GM21786 (cell line): ENCODE measurements around the gene CDK3.

Experiments
- ATAC-seq: cut with Tn5 transposase; IDR thresholded peaks from one replicate; pipeline ENCODE4 v1.9.1; 2021; ENCODE audit not compliant: unreplicated experiment

CDK3 gene

DNA sequence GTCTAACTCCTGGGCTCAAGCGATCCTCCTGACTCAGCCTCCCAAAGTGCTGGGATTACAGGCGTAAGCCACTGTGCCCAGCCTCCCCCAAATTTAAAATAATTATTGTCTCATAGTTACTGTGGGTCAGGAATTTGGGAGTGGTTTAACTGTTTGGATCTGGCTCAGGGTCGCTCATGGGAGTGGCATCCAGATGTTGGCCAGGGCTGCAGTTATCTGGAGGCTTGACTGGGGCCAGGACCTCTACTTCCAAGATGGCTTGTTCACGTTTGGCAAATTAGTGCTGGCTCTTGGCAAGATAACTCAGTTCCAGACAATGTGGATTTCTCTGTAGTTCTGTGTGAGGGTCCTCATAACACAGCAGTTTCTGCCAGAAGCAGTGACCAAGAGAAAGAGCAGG, 13.6 kb upstream of the CDK3 start:
- no peak for ATAC-seq

DNA sequence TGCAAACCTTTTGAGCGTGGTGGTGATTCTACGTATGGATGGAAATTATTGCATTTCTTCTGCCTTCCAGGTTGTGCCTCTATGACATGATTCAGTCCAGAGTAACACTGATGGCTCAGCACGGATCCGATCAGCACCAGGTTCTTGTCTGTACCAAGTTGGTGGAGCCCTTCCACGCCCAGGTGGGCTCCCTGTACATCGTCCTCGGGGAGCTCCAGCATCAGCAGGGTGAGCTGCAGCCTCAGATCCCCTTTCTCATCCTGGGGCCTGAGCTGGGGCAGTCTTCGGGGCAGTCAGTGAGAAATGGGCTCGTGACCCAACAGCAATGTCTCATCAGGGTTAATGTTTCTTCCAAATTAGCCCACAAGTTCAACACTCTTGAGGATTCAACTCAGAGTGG, 9.3 kb upstream of the CDK3 start:
- no peak for ATAC-seq

DNA sequence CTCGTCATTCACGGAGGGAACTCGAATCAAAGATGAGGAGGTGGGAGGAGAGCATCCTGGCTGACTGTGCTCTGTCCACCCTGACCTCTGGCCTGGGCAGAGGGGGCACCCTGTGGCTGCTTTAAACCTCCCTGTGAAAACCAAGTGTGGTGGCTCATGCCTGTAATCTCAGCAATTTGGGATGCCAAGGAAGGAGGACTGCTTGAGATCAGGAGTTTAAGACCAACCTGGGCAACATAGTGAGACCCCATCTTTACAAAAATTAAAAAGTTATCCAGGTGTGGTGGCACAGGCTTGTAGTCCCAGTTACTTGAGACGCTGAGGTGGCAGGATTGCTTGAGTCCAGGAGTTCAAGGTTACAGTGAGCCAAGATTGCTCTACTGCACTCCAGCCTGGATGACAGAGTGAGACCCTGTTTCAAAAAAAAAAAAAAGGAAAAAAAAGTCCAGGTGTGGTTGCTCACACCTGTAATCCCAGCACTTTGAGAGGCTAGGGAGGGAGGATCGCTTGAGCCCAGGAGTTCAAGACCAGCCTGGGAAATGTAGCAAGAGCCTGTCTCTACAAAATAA, 5.8 kb upstream of the CDK3 start:
- ATAC-seq, result no peak

DNA sequence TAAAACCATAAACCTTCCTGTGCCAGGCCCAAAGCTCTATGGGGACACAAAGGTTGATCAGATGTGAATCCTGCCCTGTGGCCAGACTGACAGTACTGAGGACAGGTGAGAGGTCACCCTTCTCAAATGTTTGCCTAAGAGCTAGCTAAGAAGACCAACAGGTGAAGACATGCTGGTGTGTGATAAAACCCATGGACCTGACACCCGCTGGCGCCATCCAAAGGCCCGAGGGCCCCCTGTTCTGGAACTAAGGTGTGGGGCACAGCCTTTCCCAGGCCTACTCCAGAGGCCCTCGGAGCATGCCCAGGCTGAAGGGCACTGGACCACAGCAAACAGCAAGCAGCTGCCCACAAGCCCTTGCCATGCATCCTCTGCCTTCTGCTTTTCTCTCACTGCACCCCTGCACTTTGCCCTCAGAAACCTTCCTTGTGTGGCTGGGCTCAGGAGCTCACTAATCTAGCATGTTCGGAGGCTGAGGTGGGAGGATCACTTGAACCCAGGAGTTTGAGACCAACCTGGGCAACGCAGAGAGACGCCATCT, 5.2 kb upstream of the CDK3 start:
- no peak for ATAC-seq

DNA sequence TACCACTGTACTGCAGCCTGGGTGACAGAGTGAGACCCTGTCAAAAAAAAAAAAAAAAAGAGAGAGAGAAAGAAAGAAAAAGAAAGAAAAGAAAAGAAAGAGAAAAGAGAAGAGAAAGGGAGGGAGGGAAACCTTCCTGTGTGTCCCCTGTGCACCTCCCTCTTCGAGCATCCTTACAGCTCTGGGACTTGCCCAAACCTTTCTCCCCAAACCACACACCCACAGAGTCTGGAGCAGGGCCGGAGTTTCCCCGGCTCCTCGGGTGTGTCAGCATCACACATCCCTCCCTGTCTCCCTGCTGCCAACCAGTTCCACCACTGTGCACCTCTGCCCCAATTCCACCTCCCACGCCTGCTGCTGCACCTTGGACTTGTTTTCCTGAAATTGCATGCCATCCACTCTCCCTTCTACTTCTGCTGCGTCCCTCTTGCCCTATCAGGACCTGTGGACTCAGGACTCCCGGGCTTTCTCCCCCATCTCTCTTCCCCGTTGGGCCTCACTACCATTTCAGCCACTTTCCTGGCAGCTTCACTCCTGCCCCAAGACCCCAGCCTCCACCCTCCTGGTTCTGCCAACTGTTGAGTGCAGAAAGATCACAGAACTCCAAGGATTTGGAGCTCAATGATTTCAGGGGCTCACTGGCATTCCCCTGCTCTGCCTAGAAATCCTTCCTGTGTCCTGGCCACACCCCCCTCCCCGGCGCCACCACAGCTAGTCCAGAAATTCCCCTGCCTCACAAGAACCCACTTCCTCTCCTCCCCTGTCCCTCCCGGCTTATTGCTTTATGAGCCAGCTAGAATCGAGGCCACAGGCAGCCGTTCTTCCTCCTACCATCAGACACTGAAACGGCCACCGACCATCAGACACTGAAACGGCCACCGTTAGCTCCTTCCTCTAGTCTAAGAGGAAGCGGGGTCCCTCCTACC, 3.7 kb upstream of the CDK3 start:
- no peak for ATAC-seq

DNA sequence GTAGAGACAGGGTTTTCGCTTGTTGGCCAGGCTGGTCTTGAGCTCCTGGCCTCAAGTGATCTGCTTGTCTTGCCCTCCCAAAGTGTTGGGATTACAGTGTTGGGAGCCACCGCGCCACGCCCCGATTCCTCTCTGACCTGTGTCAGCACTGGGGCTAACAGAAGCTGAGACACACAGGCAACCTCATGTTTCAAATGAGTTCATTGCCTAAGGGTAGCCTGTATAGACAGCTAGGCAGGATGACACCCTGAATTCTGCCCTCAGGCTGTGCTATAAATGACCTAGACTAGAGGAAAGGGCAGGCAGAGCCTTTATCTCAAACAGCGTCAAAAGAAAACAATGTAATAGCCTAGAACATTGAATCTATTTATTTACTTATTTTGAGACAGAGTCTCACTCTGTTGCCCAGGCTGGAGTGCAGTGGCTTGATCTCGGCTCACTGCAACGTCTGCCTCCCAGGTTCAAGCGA, 2.3 kb upstream of the CDK3 start:
- no peak for ATAC-seq

DNA sequence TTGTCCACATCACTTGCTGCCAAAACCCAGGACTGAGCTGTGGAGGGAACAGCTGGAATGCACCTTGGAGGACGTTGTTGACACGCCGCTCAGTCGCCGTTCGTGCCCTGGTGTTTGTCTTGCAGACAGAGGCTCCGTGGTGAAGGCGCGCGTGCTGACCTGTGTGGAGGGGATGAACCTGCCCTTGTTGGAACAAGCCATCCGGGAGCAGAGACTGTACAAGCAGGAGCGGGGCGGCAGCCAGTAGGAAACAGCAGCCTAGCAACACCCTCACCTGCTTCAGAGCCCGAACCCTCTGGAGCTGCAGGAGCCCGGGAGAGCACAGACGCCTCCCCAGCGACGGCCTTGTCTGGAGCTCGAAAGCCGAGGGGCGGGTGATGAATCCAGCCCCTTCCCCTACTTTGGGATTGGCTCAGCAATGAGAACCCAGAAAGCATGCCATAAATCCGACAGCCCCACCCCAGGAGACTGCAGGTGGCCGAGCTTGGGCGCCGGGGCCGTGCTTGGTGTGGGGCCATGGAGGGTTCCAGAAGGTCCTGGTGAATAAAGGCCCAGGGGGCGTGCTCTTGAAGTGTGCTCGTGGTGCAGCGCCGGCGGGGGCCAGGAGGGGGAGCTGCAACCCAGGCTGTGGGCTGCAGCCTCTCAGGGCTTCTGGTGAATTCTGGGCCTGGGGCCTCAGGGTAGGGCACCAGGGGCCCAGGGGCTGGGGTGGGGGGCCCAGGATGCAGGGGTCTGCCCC, 470 bp upstream of the CDK3 start:
- no peak for ATAC-seq

DNA sequence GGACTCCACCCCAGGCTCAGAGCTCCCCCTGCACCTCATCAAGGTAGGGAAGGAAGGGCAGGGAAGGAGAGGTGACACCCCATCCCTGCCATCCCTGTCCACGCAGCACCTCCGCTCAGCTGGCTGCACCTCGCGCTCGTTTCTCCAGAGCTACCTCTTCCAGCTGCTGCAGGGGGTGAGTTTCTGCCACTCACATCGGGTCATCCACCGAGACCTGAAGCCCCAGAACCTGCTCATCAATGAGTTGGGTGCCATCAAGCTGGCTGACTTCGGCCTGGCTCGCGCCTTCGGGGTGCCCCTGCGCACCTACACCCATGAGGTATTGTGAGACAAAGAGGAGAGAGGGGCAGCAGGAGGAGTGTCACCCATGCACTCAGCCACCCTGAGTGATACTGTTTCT, 1.4 kb downstream of the CDK3 start:
- no peak for ATAC-seq

DNA sequence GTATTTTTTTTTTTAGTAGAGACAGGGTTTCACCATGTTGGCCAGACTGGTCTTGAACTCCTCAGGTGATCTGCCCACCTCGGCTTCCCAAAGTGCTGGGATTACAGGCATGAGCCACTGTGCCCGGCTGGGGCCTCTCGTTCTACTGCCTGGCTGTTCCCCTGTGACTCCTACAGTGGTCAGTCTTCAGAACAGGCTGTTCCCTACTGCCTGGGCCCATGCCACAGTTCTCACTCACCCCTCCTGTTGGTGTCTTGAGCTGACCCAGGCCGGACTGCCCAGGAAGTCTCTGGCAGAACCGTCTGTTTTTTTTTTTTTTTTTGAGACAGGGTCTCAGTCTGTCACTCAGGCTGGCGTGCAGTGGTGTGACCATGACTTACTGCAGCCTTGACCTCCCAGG, 3.3 kb downstream of the CDK3 start:
- no peak for ATAC-seq

DNA sequence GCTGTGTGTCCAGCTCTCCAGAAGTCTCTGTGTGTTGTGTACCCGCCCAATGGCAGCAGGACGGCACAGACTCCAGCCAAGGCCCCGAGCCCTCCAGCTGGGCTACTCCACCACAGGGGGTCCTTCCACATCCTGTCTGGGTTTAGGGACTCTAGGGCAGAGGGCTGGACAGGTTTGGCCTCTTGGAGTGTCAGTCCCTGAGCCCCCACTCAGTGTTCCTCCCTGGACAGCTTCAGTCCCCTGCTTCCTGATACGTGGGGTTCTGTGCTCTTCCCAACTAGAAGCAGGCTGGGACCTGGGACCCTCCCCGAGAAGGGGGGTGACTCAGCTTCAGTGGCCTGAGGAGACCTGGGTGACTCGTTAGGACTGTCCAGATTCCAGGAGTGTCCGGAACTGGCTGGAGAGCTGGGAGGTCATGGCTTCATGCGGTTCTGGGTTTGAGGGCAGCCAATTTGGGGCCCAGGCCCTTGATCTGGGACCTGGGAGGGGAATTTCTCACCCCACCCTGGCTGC, 4.2 kb downstream of the CDK3 start:
- ATAC-seq, result no peak

DNA sequence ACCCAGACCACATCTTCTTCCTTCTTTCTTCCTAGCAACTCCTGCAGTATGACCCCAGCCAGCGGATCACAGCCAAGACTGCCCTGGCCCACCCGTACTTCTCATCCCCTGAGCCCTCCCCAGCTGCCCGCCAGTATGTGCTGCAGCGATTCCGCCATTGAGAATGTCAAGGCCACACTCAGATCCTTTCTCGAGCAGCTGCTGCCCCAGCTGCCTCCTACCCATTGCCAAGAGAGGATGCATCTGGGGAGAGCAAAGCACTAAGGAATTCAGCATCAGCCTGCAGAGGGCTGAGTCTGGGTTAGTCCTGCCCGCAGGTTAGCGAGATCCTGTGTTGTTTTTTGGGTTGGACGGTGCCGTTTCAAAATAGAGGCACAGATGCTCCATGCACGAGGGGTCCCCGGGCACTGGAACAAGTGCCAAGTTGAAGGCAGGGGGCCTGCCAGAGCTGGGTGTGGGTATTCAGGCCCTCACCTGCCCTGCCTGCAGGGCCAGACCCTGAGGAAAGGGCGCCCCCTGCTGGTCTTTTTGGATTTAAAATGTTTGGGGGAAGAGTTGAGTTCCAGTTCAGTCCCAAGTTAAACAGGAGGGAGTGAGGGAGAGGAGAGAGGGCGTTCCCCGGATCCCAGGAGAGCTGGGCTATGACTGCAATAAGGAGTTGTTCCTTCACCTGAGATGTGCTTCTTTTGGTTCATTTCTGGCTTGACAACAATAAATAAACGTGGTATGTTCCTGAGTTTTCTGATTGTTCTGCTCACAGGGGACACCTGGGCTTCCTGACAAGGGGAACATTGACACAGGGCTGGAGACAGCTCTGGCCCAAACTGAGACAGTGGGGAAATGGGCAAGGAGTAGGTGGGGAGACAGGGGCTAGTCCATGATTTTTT, 4.9 kb downstream of the CDK3 start:
- ATAC-seq, result no peak

DNA sequence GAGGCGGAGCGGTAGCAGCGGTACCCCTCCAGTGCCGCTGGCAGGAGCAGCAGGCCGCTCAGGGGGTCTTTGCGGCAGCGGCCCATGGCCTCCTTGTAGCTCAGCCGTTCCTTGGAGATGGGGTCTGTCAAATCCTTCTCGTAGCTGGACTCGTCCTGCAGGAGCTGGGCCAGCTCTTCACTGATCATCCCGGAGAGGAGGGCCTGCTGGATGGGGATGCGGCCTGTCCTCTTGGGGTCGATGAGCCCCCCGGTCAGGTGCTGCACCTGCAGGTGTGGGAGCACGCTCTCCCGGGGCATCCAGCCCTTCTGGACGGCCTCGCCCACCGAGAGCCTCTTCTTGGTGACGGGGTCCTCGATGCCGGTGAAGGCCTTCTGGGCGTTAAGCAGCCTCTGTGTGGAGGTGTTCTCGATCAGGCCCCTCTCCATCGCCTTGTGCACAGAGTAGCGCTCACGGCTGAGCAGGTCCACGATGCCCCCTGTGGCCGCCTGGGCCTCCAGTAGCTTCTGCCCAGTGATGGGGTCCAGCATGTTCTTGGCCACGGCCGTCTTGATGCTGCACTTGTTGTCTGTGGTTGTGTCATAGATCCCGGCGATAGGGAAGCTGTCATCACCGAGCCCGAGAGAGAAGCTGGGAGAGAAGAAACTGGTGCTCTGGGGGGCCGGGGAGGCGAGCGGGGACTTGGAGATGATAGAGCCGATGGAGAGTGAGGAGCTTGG, 6.6 kb downstream of the CDK3 start:
- no peak for ATAC-seq

DNA sequence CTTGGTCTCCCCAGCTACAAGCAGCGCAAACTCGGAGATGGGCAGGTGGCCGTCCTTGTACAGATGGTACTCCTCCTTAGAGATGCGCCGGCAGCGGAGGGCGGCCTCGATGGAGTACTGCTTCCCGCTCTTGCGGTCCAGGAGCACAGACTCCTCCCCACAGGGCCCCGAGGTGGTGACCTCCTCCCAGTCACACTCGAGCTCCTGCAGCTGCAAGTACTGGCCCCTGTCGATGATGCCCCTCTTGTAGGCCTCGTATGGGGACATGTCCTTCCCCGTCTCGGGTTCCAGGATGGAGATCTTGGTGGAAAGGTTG, 7.2 kb downstream of the CDK3 start:
- no peak for ATAC-seq

DNA sequence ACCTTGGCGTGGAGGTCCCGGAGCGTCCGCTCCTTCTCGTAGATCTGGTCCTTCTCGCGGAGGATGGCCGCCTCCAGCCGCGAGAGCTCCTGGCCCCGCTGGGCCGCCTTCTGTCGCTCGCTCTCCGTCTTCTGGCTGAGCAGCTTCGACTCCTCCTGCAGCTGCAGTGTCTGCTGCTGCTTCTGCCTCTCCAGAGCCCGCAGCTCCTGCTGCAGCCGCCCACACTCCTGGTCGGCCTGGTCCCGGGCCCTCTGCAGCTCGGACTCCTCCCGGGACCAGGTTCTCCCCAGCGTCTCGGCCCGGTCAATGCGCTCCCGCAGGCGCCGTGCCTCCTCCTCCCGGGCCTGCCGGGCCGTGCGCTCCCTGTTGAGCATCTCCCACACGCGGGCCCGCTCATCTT, 7.6 kb downstream of the CDK3 start:
- no peak for ATAC-seq

DNA sequence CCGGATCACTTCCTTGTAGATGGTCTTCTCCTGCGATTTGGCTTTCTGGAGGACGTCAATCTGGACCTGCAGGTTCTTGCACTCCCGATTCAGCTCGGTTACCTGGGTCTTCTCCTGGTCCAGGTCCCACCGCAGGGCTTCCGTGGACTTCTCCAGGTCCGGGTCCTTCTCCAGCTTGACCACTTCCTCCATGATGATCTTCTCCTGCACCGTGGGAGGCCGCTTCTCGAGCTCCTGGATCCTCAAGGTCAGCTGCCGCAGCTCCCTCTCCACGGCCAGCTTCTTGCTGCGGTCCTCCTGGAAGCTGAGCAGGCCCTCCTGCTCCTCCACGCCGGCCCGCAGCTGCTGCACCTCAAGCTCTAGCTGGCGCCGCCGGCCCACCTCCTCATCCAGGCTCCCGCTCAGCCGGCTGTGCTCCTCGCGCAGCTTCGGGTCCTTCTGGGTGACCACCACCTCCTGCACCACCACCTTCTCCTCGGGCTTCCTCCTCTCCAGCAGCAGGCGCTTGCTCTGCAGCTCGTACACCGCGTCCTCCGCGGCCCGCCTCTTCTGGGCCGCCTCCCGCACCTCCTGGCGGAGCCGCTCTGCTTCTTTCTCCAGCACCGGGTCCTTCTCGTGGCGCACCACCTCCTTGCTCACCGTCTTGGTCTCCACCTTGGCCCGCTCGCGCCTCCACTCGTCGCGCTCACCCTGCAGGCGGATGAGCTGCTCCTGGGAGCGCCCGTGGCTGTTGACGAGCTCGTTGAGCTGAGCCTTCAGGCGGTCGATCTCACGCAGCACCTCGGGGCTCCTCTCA, 8.2 kb downstream of the CDK3 start:
- ATAC-seq, result no peak

DNA sequence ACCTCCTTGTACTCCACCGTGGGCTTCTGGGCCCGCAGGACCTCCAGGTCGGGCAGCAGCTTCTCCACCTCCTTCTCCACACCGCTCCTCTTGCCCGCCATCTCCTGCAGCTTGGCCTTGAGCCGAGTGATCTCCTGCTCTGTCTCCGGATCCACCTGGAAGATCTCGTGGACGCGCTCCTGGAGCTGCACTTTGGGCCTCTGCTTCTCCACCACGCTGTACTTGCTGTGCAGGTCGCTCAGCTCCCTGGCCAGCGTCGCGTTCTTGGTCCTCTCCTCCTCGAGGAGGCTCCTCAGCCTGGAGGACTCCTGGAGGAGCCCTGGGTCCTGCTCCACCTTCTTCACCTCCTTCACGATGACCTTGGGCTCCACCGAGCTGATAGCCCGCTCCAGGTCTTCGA, 8.8 kb downstream of the CDK3 start:
- no peak for ATAC-seq

DNA sequence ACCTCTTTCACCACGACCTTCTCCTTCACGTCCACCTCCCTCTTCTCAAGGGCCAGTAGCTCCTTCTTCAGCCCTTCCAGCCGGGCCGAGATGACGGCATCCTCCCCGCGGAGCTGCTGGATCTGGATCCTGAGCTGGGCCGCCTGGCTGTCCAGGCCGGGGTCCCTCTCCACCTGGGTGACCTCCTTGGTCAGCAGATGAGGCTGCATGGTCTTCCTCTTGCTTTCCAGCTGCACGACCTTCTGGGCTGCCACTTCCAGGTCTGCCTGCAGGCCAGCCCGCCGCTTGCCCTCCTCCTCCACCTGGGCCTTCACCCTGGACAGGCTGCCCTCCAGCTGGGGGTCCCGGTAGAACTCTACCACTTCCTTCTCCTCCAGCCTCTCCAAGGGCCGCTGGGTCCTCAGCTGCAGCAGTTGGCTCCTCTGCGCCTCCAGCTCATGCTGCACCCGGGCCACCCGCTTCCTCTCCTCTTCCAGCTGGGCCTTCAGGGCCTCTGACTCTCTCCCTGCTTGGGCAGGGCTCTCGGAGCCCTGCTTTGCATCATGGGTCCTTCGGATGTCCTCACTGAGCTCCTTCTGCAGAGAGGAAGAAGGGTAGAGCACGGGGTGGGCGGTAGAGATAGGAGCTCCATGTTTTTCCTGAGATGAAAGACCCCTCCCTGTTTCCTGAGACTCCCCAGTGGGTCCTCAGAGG, 9.5 kb downstream of the CDK3 start:
- ATAC-seq, result no peak

DNA sequence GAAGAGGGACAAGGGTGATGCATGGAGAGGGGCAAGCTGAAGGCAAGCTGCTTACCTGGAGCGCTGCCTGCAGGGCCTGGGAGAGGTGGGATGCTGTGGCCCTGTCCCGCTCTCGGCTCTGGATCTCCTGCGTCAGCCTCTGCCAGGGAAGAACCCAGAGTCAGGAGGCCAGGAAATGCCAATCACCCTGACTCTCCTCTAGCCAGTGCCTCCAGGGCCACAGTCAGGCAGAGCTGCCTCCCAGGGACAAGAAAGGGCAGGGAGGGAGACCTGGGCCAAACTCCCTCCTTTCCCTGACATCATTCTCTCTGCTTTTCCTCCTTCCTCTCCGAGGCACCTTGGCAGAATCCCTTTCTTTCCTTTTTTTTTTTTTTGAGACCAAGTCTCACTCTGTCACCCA, 11.3 kb downstream of the CDK3 start:
- no peak for ATAC-seq
